ENCODE results near the gene BEND3. TPM values are rescaled to one million over a fixed set of nuclear protein-coding genes. Genes with fewer than 3 reads are reported as not detected.

BEND3 gene
- total and polyA plus RNA-seq, 9 of the 15 experiments (the other 6 are each of a cell fraction or from before 2014, with no cell fraction given) = 0.64 to 8.4 (median 3.3) TPM

- TF ChIP-seq TFE3 (CRISPR knock-in tag; IDR thresholded peaks at IDR 0.05) (no peak), MTA3 (IDR thresholded peaks at IDR 0.05; ENCODE audit: borderline replicate concordance) (0 out of 2 replicates have a peak, but pooled peaks have one; percentile 49), PML (IDR thresholded peaks at IDR 0.05; ENCODE audit: low read length) (0 out of 2 replicates have a peak, but pooled peaks have one; percentile 28), POLR2A (conservative IDR thresholded peaks at IDR 0.05) (peak; percentile 80), ZZZ3 (IDR thresholded peaks at IDR 0.05) (no peak), HDAC6 (IDR thresholded peaks at IDR 0.05; ENCODE audit: low read depth, low read length) (no peak), CHD1 (IDR thresholded peaks at IDR 0.05; ENCODE audit: low read length) (peak; percentile 80), RBM22 (IDR thresholded peaks at IDR 0.05; ENCODE audit: low read depth, low read length, poor library complexity, severe bottlenecking) (peak; percentile 57), ZNF398 (CRISPR knock-in tag; IDR thresholded peaks at IDR 0.05) (no peak), IRF9 (tag; IDR thresholded peaks at IDR 0.05) (no peak), YBX1 (IDR thresholded peaks at IDR 0.05) (no peak), ERF (CRISPR knock-in tag; IDR thresholded peaks at IDR 0.05) (no peak), XRCC5 (IDR thresholded peaks at IDR 0.05; ENCODE audit: low read depth, low read length) (no peak), L3MBTL2 (IDR thresholded peaks at IDR 0.05) (peak; percentile 72), ILF3 (IDR thresholded peaks at IDR 0.05; ENCODE audit: borderline replicate concordance) (no peak), ZNF354B (CRISPR knock-in tag; IDR thresholded peaks at IDR 0.05) (no peak), LCOR (CRISPR knock-in tag; IDR thresholded peaks at IDR 0.05) (peak; percentile 62; the same call in 1 of the 2 replicates), RB1 (IDR thresholded peaks at IDR 0.05; ENCODE audit: low read depth) (peak; percentile 59; the same call in 1 of the 2 replicates), CEBPG (CRISPR knock-in tag; IDR thresholded peaks at IDR 0.05) (no peak), CEBPG (tag; conservative IDR thresholded peaks at IDR 0.05 in 1 of 2, IDR thresholded peaks at IDR 0.05 in 1 of 2) (no peak), ZNF507 (tag; conservative IDR thresholded peaks at IDR 0.05) (no peak), TAL1 (IDR thresholded peaks at IDR 0.05) (no peak), STAT6 (CRISPR knock-in tag; IDR thresholded peaks at IDR 0.05) (0 out of 2 replicates have a peak, but pooled peaks have one; percentile 71), ZNF77 (CRISPR knock-in tag; IDR thresholded peaks at IDR 0.05) (no peak)
Observed at GRCh38 chr6:107115695-107116327, 496 bp upstream of the BEND3 start (continued).
